GM18519 (cell line): ENCODE results near the gene TROAP.
"Not testable (repeated sequence)": the region's sequence is repeated elsewhere in the genome, so short reads cannot be mapped to it uniquely, and the experiment has no call there.

Experiments
- ATAC-seq: cut with Tn5 transposase; IDR thresholded peaks from one replicate; pipeline ENCODE4 v1.9.1; 2021; ENCODE audit warnings: mild to moderate bottlenecking, moderate library complexity; ENCODE audit not compliant: unreplicated experiment, low FRiP score

The TROAP gene

DNA sequence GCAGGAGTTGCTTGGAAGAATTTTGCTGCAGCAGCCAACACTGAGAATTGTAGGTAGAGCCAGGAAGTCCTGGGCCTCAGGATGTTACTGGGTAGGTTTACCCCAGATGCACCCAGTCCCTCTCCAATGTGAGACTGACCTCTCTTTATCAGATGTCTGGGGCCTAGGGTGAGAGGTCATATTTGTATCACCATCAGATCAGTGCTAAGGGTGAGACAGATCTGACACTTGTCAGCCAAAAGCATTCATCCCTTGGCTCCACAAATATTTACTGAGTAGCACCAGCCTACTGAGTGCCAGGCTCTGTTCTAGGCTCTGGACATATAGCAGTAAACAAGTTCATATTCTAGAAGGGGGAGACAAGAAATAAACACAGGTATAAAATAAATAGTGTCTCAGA lies 4.3 kb downstream of the TROAP start:
- no peak for ATAC-seq

GRCh38 chr12:49327887-49328286 lies 4.8 kb downstream of the TROAP start:
- no peak for ATAC-seq

DNA sequence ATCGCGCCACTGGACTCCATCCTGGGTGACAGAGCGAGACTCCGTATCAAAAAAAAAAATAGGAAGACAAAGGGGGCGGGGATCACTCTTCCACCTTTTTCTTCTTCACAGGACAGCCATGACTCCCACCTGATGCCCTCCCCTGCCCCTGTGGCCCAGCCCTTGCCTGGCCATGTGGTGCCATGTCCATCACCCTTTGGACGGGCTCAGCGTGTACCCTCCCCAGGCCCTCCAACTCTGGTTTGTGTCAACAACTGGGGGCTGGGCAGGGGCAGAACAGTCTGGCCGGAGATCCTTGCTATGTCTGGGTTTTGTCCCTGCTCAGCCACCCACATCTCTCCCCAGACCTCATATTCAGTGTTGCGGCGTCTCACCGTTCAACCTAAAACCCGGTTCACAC lies 5.8 kb downstream of the TROAP start:
- no peak for ATAC-seq

GRCh38 chr12:49330032-49330619 lies 7.1 kb downstream of the TROAP start:
- ATAC-seq: no peak

DNA sequence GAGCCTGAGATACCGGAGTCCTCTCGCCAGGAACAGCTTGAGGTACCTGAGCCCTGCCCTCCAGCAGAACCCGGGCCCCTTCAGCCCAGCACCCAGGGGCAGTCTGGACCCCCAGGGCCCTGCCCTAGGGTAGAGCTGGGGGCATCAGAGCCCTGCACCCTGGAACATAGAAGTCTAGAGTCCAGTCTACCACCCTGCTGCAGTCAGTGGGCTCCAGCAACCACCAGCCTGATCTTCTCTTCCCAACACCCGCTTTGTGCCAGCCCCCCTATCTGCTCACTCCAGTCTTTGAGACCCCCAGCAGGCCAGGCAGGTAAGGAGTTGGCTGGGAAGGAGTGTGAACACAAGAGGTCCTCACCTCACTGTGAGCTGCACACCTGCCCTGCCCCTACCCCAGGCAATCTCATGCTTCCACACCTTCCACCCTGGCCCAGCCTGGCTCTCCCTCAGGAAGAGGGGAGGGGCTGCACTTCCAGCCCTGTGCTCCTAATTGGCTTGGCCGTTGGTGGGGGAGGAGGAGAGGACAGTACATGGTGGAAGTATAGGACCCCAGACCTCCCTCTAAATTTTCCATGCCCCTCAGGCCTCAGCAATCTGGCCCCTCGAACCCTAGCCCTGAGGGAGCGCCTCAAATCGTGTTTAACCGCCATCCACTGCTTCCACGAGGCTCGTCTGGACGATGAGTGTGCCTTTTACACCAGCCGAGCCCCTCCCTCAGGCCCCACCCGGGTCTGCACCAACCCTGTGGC lies 7.8 kb downstream of the TROAP start:
- no peak for ATAC-seq

DNA sequence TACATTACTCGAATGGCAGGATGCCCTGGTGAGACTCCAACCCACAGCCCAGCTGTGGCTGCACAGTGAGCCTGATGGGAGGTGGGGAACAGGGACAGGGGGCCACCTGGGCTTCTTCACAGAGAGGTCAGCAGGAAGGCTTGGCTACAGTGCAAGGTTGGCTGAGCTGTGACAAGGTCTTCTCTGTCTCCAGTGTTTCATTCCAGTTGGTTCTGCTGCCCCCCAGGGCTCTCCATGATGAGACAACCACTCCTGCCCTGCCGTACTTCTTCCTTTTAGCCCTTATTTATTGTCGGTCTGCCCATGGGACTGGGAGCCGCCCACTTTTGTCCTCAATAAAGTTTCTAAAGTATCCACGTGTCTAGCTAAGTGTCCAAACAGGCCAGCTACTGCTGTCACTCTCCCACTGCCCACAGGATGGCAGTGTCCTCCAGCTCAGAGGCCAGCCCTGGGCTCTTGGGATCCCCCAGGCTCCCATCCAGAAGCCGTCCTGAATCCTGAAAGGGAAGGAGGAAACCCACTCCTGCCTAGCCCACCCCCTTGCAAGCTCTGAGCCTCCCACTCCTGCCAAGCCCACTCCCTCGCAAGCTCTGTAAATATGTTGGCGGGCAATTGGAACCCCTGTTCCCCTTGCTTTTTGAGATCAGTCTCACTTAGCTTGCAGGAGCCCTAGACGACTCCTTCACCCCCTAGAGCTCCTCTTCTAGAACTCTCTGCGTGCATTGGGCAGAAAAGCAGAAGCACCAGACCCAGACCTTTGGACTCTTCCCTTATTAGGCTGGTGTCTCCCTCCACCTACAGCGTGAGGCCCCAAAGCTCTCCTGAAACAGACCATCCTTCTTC lies 8.5 kb downstream of the TROAP start:
- ATAC-seq: no peak

- no peak for ATAC-seq
These were observed 9.4 kb downstream of the TROAP start for GRCh38 chr12:49332441-49332861.

- no peak for ATAC-seq
These were observed 9.9 kb downstream of the TROAP start for GRCh38 chr12:49332891-49333371.

DNA sequence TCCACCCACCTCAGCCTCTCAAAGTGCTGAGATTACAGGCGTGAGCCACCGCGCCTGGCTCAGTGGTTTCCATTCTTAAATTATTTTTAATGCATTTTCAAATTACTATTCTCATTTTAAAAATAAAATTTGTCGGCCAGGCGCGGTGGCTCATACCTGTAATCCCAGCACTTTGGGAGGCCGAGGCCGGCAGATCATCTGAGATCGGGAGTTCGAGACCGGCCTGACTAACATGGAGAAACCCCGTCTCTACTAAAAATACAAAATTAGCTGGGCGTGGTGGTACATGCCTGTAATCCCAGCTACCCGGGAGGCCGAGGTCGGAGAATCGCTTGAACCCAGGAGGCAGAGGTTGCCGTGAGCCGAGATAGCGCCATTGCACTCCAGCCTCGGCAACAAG lies 10.7 kb downstream of the TROAP start:
- ATAC-seq: not testable (repeated sequence)

GRCh38 chr12:49334226-49334625 lies 11.2 kb downstream of the TROAP start:
- no peak for ATAC-seq

DNA sequence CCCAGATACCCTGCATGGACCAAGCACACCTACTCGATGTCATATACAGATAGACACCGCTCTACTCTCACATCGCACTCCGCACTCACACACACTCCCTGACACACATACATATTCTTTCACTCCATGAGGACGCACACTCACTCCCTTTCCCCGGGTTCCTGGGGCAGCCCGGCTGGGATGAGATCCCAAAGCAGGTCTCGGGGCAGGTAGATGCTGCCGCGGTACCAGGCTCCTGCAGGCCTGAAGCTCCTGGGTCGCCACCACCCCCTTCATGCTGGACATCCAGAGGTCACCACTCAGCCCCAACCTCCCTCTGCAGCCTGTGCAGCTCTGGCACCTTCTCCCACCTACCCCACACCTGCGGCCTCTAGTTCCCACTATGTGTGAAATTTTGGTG lies 11.6 kb downstream of the TROAP start:
- no peak for ATAC-seq

DNA sequence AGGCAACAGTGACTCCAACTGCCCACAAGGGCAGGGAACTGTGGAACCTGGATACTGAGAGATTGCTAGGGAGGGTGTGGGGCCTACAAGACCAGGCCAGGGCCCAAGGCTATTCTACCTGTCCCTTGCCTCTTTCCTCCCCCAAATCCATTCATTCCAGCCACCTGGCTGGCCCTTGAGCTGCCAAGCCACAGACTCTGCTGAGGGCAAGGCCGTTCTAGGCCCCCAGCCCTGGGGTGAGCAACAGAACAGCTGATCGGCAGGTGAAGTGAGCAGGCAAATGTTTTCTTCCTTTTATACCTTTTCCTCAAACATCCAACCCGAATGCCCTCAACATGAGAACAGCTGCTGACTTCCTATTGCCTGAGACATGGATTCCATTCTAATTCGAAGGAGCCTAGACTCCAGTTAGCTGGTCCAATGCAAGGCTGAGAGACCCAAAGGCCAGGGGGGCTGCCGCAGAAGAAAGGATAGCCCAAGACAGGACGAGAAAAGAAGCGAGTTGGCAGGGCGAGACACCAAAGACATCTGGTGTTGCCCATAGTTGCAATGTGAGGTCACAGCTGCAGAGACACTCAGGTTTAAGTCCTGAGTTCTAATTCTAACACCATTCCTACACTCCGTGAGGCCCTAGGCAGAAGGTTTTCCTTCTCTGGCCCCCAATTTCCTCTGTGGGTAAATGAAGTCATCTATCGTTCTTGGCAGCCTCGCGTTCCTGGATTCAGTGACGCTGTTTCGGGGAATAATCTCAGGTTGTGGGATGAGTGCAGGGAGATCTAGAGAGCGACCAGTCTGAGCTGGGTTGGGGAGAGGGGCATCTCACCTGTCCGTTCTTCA lies 12.3 kb downstream of the TROAP start:
- ATAC-seq: no peak

DNA sequence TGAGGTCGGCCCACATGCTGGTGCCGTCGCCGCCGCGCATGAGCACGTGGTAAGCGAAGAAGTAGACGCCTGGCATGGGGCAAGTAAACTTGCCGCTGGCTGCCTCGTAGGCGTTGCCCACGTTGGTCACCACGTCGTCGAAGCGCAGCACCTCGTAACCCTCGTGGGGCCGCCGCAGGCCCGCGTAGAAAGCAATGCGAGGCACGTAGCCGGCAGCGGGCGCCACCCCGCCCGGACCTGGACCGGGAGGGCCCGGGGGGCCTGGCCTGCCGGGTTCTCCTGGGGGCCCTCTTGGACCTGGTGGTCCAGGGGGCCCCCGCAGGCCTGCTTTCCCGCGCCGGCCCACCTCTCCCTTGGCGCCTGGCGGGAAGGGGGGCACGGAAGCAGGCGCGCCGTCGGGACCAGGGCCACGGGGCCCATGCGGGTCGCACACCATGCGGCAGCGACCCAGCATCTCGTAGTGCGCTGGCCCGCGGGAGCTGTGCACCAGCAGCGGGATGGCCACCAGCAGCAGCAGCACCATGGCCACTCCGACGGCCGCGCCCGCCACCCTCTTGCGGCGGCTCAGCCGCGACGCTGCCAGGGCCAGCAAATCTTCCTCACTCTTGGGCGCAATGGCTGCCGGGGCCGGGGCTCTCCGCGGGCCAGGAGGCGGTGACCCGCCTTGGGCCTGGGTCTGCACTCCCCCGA lies 13.0 kb downstream of the TROAP start:
- no peak for ATAC-seq

- no peak for ATAC-seq
These were observed 13.9 kb downstream of the TROAP start, which contains the start of gene C1QL4 for GRCh38 chr12:49336645-49337584. Gene C1QL4, minus strand, starts transcription at chr12:49337188. Its CDS starts 711 bp downstream, at chr12:49336477.

GRCh38 chr12:49338830-49339463 lies 15.9 kb downstream of the TROAP start:
- ATAC-seq: no peak

DNA sequence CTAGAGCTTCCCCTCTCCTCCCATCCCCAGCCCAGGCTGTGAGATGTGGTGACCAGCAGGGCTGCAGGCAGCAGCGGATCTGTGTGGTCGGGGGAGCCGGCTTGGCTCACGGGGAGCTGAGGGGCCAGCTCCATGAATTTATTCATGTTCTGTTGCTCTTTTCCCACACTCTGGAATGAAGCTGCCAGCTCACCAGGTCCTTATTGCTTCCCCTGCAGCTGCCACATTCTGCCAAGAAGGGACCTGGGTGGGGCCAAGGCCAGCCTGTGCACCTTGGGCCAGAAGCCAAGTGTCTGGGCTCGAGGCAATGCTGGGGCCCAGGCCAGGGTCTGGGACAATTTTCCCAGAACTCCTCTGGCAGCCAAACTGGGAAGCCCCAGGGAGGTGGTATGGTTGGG lies 16.4 kb downstream of the TROAP start:
- ATAC-seq: no peak

DNA sequence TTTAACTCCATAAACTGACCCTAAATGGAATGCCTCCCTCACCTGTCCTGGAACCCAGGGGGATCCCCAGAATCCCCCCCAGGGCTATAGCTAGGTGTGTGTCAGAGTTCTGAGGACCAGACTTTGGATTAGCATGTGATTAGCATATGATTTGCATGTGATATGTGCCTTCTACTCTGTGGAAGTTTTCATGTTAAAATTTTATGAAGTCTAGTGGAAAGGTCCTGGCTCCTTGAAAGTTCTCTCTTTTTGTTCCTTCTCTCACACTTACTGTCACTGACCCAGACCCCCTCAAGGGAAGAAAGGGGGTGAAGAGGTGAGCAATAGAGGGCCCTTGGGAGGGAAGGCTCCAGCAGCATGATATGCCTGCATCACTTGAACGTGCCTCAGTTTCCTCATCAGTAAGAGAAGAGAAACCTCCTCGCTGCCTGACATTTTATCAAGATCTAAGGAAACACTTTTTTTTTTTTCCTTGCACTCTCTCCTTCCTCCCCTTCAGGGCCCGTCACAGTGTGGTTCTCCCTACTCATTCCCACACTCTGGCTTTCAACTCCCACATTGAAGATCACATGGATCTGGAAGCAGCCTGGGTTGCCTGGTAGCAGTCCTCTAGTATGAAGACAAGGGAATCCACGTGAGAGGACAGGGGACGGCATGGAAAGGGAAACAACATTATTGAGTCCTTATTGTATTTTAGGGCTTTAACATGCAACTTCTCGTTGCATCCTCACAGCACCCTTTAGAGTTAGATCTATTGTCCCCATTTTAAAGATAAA lies 17.2 kb downstream of the TROAP start:
- no peak for ATAC-seq
